ENCODE results near the gene FOXC1. TPM values are rescaled to one million over a fixed set of nuclear protein-coding genes. Genes with fewer than 3 reads are reported as not detected.

FOXC1 gene
- polyA plus RNA-seq, 2 of the 4 experiments (the other 2 are of a cell fraction): 3.4 to 4.7 TPM

- TF ChIP-seq SMC3 (IDR thresholded peaks at IDR 0.05) (no peak), HEYL (CRISPR knock-in tag; IDR thresholded peaks at IDR 0.05) (no peak), PBX3 (IDR thresholded peaks at IDR 0.05) (no peak)
Observed at GRCh38 chr6:1612974-1613306, 3.2 kb downstream of the FOXC1 start (continued).

GRCh38 chr6:1613346-1613687 lies 3.6 kb downstream of the FOXC1 start:
- ChIA-PET CTCF (interaction anchor here (1.1 kb wide), 1 partner anchor 1018 kb away, joined by 4 read pairs; no protein-coding TSS in a partner anchor), POLR2A (no interaction called here)
- H3K9me3 ChIP-seq: no peaks in the 10 kb centered on the region
- FAIRE-seq (no peak), DNase-seq (ENCODE audit: low read depth in 1 of 2, low spot score in 1 of 2) (no peak), ATAC-seq (no peak)
- 45% methylated on average over 3 of the region's 3 CpGs for WGBS (ENCODE audit: missing lambda C conversion rate)
- peaks cover 13% of the 10 kb centered on the region; the same call in 2 of the 3 replicates for H3K4me1 ChIP-seq
- H3K27ac ChIP-seq: peak overlapping the region in 1 of 2 experiments; percentile 64; a peak in 2 of 6 replicates
- peak overlapping the region; percentile 99 for H3K4me2 ChIP-seq
- TF ChIP-seq ZSCAN20 (CRISPR knock-in tag; IDR thresholded peaks at IDR 0.05): no peak
- no peak for TF ChIP-seq CBX2 (IDR thresholded peaks at IDR 0.05; ENCODE audit: borderline replicate concordance, low read depth)
- TF ChIP-seq JUNB (IDR thresholded peaks at IDR 0.05): no peak
- TF ChIP-seq KDM5A (IDR thresholded peaks at IDR 0.05): no peak
- TF ChIP-seq CBX8 (IDR thresholded peaks at IDR 0.05): no peak
- no peak for TF ChIP-seq PHF8 (IDR thresholded peaks at IDR 0.05; ENCODE audit: borderline replicate concordance, low read depth)
- TF ChIP-seq ATOH8 (CRISPR knock-in tag; IDR thresholded peaks at IDR 0.05; ENCODE audit: low read depth): no peak
- TF ChIP-seq BHLHE40 (IDR thresholded peaks at IDR 0.05; ENCODE audit: low read depth, low read length): no peak
- no peak for TF ChIP-seq MAFK (IDR thresholded peaks at IDR 0.05; ENCODE audit: partially characterized antibody)
- TF ChIP-seq RARB (CRISPR knock-in tag; IDR thresholded peaks at IDR 0.05): no peak
- no peak for TF ChIP-seq HES2 (IDR thresholded peaks at IDR 0.05)
- TF ChIP-seq PBX3 (IDR thresholded peaks at IDR 0.05): no peak
- no peak for TF ChIP-seq CEBPB (IDR thresholded peaks at IDR 0.05)
- no peak for TF ChIP-seq HOXB13 (CRISPR knock-in tag; IDR thresholded peaks at IDR 0.05; ENCODE audit: low read depth)
- TF ChIP-seq USF2 (IDR thresholded peaks at IDR 0.05): no peak
- no peak for TF ChIP-seq ELK1 (IDR thresholded peaks at IDR 0.05; ENCODE audit: low read depth, low read length)
- no peak for TF ChIP-seq ZC3H11A (IDR thresholded peaks at IDR 0.05)
- no peak for TF ChIP-seq TFCP2L1 (CRISPR knock-in tag; IDR thresholded peaks at IDR 0.05)
- no peak for TF ChIP-seq HEYL (CRISPR knock-in tag; IDR thresholded peaks at IDR 0.05)
- peak overlapping the region; percentile 83 for H3K4me3 ChIP-seq
